HG02571 (cell line): ENCODE data around the gene CDK6.

Source experiments
- ATAC-seq: cut with Tn5 transposase; IDR thresholded peaks from one replicate; pipeline ENCODE4 v1.9.1; 2021; ENCODE audit warnings: mild to moderate bottlenecking, moderate library complexity; ENCODE audit not compliant: unreplicated experiment

CDK6 gene

GRCh38 chr7:92715963-92716362, 120.4 kb downstream of the CDK6 start:
- ATAC-seq: no peak

- no peak for ATAC-seq
These were observed 121.6 kb downstream of the CDK6 start for GRCh38 chr7:92714767-92715166.

- no peak for ATAC-seq
These were observed 122.1 kb downstream of the CDK6 start for GRCh38 chr7:92714280-92714679.

- no peak for ATAC-seq
These were observed 126.5 kb downstream of the CDK6 start for GRCh38 chr7:92709912-92710311.

- no peak for ATAC-seq
These were observed 127.2 kb downstream of the CDK6 start for GRCh38 chr7:92709150-92709549.

- ATAC-seq: no peak
These were observed 128.0 kb downstream of the CDK6 start for GRCh38 chr7:92708111-92709042.

GRCh38 chr7:92707435-92707834, 128.9 kb downstream of the CDK6 start:
- ATAC-seq: no peak

- no peak for ATAC-seq
These were observed 129.8 kb downstream of the CDK6 start for GRCh38 chr7:92706563-92706962.

GRCh38 chr7:92705831-92706230, 130.5 kb downstream of the CDK6 start:
- no peak for ATAC-seq

- no peak for ATAC-seq
These were observed 131.5 kb downstream of the CDK6 start for GRCh38 chr7:92704858-92705257.

- no peak for ATAC-seq
These were observed 133.8 kb downstream of the CDK6 start for GRCh38 chr7:92702535-92702934.

GRCh38 chr7:92699966-92700514, 136.3 kb downstream of the CDK6 start:
- no peak for ATAC-seq

GRCh38 chr7:92699560-92699959, 136.8 kb downstream of the CDK6 start:
- ATAC-seq: no peak

GRCh38 chr7:92698237-92698841, 138.0 kb downstream of the CDK6 start:
- no peak for ATAC-seq

- no peak for ATAC-seq
These were observed 139.0 kb downstream of the CDK6 start for GRCh38 chr7:92697414-92697813.

GRCh38 chr7:92697012-92697411, 139.4 kb downstream of the CDK6 start:
- no peak for ATAC-seq

GRCh38 chr7:92696584-92696983, 139.8 kb downstream of the CDK6 start:
- no peak for ATAC-seq

GRCh38 chr7:92695308-92696261, 140.8 kb downstream of the CDK6 start:
- no peak for ATAC-seq

GRCh38 chr7:92694211-92694610, 142.2 kb downstream of the CDK6 start:
- no peak for ATAC-seq

- ATAC-seq: no peak
These were observed 142.9 kb downstream of the CDK6 start for GRCh38 chr7:92693519-92693918.

- peak; percentile 84 for ATAC-seq
These were observed 144.8 kb downstream of the CDK6 start for GRCh38 chr7:92691578-92691977.
